Mesenchymal stem cell (in vitro differentiated cells and primary cell): Measurements from ENCODE around the gene SARS1.

Experiments used
- DNase-seq: peaks from one replicate; pipeline ENCODE4 v3.0.0-alpha.2; 2013
- H2AFZ ChIP-seq: one replicate; pipeline ENCODE4 v1.6.1; 2013; ENCODE audit warnings: low read depth, mild to moderate bottlenecking, control low read depth, inconsistent platforms, low read length, moderate library complexity
- H2AK5ac ChIP-seq: 2 replicates; pipeline ENCODE4 v1.6.1; 2013; ENCODE audit warnings: low read length, moderate library complexity, mild to moderate bottlenecking, inconsistent platforms; ENCODE audit not compliant: severe bottlenecking
- H2BK120ac ChIP-seq: one replicate; pipeline ENCODE4 v1.6.1; 2013; ENCODE audit warnings: low read depth, mild to moderate bottlenecking, inconsistent platforms, low read length, moderate library complexity
- H2BK12ac ChIP-seq, 2 experiments: one replicate each; pipeline ENCODE4 v1.6.1; 2013; ENCODE audit warnings: inconsistent platforms in 2 of 2, low read length in 2 of 2, mild to moderate bottlenecking in 2 of 2, moderate library complexity in 2 of 2, control low read depth in 1 of 2
- H2BK15ac ChIP-seq: one replicate; pipeline ENCODE4 v1.6.1; 2013; ENCODE audit warnings: mild to moderate bottlenecking, low read depth, inconsistent platforms; ENCODE audit not compliant: poor library complexity, severe bottlenecking
- H2BK5ac ChIP-seq: 2 replicates; pipeline ENCODE4 v1.6.1; 2013; ENCODE audit warnings: low read depth, mild to moderate bottlenecking, low read length, control low read depth, inconsistent platforms; ENCODE audit not compliant: poor library complexity, severe bottlenecking
- H3K14ac ChIP-seq, 2 experiments: one replicate each; pipeline ENCODE4 v1.6.1; 2013; ENCODE audit warnings: inconsistent platforms in 2 of 2, low read length in 2 of 2, control low read depth in 1 of 2, mild to moderate bottlenecking in 1 of 2, moderate library complexity in 1 of 2
- H3K18ac ChIP-seq, 2 experiments: one replicate each; pipeline ENCODE4 v1.6.1; 2013; ENCODE audit warnings: inconsistent platforms in 2 of 2, low read length in 2 of 2, control low read depth in 1 of 2, low read depth in 1 of 2, mild to moderate bottlenecking in 1 of 2
- H3K23ac ChIP-seq, 2 experiments: one replicate each; pipeline ENCODE4 v1.6.1; 2013; ENCODE audit warnings: inconsistent platforms in 2 of 2, low read length in 2 of 2, mild to moderate bottlenecking in 2 of 2, moderate library complexity in 2 of 2, control low read depth in 1 of 2
- H3K27ac ChIP-seq: 2 replicates; pipeline ENCODE4 v1.5.1; 2013; ENCODE audit warnings: mild to moderate bottlenecking, moderate library complexity, low read length, control low read depth, inconsistent platforms; ENCODE audit not compliant: poor library complexity, severe bottlenecking
- H3K27me3 ChIP-seq, 2 experiments: 2 replicates each; pipeline versions ENCODE4 v1.6.1 to v1.7.0; 2013; ENCODE audit warnings: low read length in 2 of 2, mild to moderate bottlenecking in 2 of 2, moderate library complexity in 2 of 2, control low read depth in 1 of 2, inconsistent platforms in 1 of 2; ENCODE audit not compliant: control insufficient read depth in 1 of 2, insufficient read depth in 1 of 2
- H3K36me3 ChIP-seq, 2 experiments: 2 replicates each; pipeline versions ENCODE4 v1.6.1 to v1.7.0; 2013; ENCODE audit warnings: low read length in 2 of 2, control low read depth in 1 of 2, inconsistent platforms in 1 of 2, low read depth in 1 of 2, mild to moderate bottlenecking in 1 of 2; ENCODE audit not compliant: insufficient read depth in 2 of 2, control insufficient read depth in 1 of 2
- H3K4ac ChIP-seq, 2 experiments: one replicate each; pipeline ENCODE4 v1.6.1; 2013; ENCODE audit warnings: inconsistent platforms in 2 of 2, low read length in 2 of 2, mild to moderate bottlenecking in 2 of 2, moderate library complexity in 2 of 2, control low read depth in 1 of 2, low read depth in 1 of 2
- H3K4me1 ChIP-seq: 2 replicates; pipeline ENCODE4 v1.6.1; 2013; ENCODE audit warnings: low read depth, low read length, control low read depth; ENCODE audit not compliant: control insufficient read depth, insufficient read depth
- H3K4me2 ChIP-seq: 2 replicates; pipeline ENCODE4 v1.6.1; 2013; ENCODE audit warnings: low read length, mild to moderate bottlenecking, inconsistent platforms; ENCODE audit not compliant: poor library complexity, severe bottlenecking
- H3K4me3 ChIP-seq, 2 experiments: 2 replicates each; pipeline versions ENCODE4 v1.5.1 to v1.7.0; 2013; ENCODE audit warnings: low read length in 2 of 2, mild to moderate bottlenecking in 2 of 2, control low read depth in 1 of 2, low read depth in 1 of 2; ENCODE audit not compliant: insufficient read depth in 1 of 2
- H3K79me1 ChIP-seq: replicated peaks from 2 replicates; pipeline ENCODE4 v1.6.1; 2013; ENCODE audit warnings: mild to moderate bottlenecking, control low read depth, low read length, inconsistent platforms; ENCODE audit not compliant: poor library complexity, severe bottlenecking
- H3K9ac ChIP-seq: 2 replicates; pipeline ENCODE4 v1.7.0; 2013; ENCODE audit warnings: mild to moderate bottlenecking, low read length, moderate library complexity
- H3K9me3 ChIP-seq: 2 replicates; pipeline ENCODE4 v1.7.0; 2013; ENCODE audit warnings: mild to moderate bottlenecking, low read length; ENCODE audit not compliant: control insufficient read depth
- H4K8ac ChIP-seq: one replicate; pipeline ENCODE4 v1.6.1; 2013; ENCODE audit warnings: inconsistent platforms, mild to moderate bottlenecking, low read length, moderate library complexity
- H4K91ac ChIP-seq: one replicate; pipeline ENCODE4 v1.6.1; 2013; ENCODE audit warnings: mild to moderate bottlenecking, low read length, inconsistent platforms
- WGBS: methylation state at CpG from one replicate; pipeline ENCODE4 v1.1.7; 2013; ENCODE audit warnings: mixed read lengths; 5-methylcytosine and 5-hydroxymethylcytosine counted together

Gene SARS1

GRCh38 chr1:109235137-109235536 lies 21.4 kb downstream of the SARS1 start:
- H3K9ac ChIP-seq: no peak overlapping the region
- no peak overlapping the region for H3K4me3 ChIP-seq
- no peak overlapping the region for H3K23ac ChIP-seq
- H3K4me2 ChIP-seq: no peak overlapping the region
- no peak overlapping the region for H3K4ac ChIP-seq
- no peak overlapping the region for H2BK5ac ChIP-seq
- DNase-seq: no peak
- no peak overlapping the region for H2AK5ac ChIP-seq
- H3K14ac ChIP-seq: no peak overlapping the region
- no peak overlapping the region for H4K8ac ChIP-seq
- H2BK120ac ChIP-seq: no peak overlapping the region
- H3K4me1 ChIP-seq: peaks cover 4% of the 10 kb centered on the region
- H2BK12ac ChIP-seq: no peak overlapping the region
- peaks cover 6% of the 10 kb centered on the region for H3K79me1 ChIP-seq
- H2BK15ac ChIP-seq: no peak overlapping the region
- H3K9me3 ChIP-seq: no peaks in the 10 kb centered on the region
- peaks cover 67 to 92% of the 10 kb centered on the region in 2 experiments for H3K36me3 ChIP-seq
- no peak overlapping the region for H4K91ac ChIP-seq
- 96% methylated on average over 7 of the region's 7 CpGs for WGBS
- no peaks in the 10 kb centered on the region for H3K27me3 ChIP-seq
- no peak overlapping the region for H2AFZ ChIP-seq
- H3K18ac ChIP-seq: no peak overlapping the region
- H3K27ac ChIP-seq: no peak overlapping the region

GRCh38 chr1:109237512-109237911 lies 23.8 kb downstream of the SARS1 start:
- H3K27ac ChIP-seq: no peak overlapping the region
- H2BK120ac ChIP-seq: no peak overlapping the region
- H3K4me3 ChIP-seq: no peak overlapping the region
- H3K23ac ChIP-seq: no peak overlapping the region
- DNase-seq: no peak
- H2BK5ac ChIP-seq: no peak overlapping the region
- H3K9ac ChIP-seq: no peak overlapping the region
- no peak overlapping the region for H2BK12ac ChIP-seq
- H3K4me2 ChIP-seq: no peak overlapping the region
- WGBS: 94% methylated on average over 3 of the region's 3 CpGs
- H3K14ac ChIP-seq: no peak overlapping the region
- H2AK5ac ChIP-seq: no peak overlapping the region
- peaks cover 5% of the 10 kb centered on the region for H3K79me1 ChIP-seq
- no peaks in the 10 kb centered on the region for H3K9me3 ChIP-seq
- H4K8ac ChIP-seq: no peak overlapping the region
- no peak overlapping the region for H3K4ac ChIP-seq
- no peak overlapping the region for H4K91ac ChIP-seq
- H2BK15ac ChIP-seq: no peak overlapping the region
- H3K27me3 ChIP-seq: peaks cover 4 to 9% of the 10 kb centered on the region in 2 experiments
- no peak overlapping the region for H2AFZ ChIP-seq
- peaks cover 16% of the 10 kb centered on the region for H3K4me1 ChIP-seq
- H3K18ac ChIP-seq: no peak overlapping the region
- H3K36me3 ChIP-seq: peaks cover 55 to 69% of the 10 kb centered on the region in 2 experiments

- Histone ChIP-seq H2BK12ac (no peak overlapping the region), H3K23ac (no peak overlapping the region), H3K4me2 (no peak overlapping the region), H3K18ac (no peak overlapping the region), H2BK120ac (no peak overlapping the region), H2AFZ (no peak overlapping the region), H3K9ac (no peak overlapping the region), H3K14ac (no peak overlapping the region), H3K27ac (no peak overlapping the region), H2AK5ac (no peak overlapping the region), H3K4me1 (peaks cover 16% of the 10 kb centered on the region), H3K36me3 (peaks cover 53 to 60% of the 10 kb centered on the region in 2 experiments), H2BK5ac (no peak overlapping the region), H4K8ac (no peak overlapping the region), H2BK15ac (no peak overlapping the region), H3K4me3 (no peak overlapping the region), H3K27me3 (peaks cover 8 to 10% of the 10 kb centered on the region in 2 experiments), H3K9me3 (no peaks in the 10 kb centered on the region), H3K4ac (no peak overlapping the region), H4K91ac (no peak overlapping the region), H3K79me1 (peaks cover 5% of the 10 kb centered on the region)
- no peak for DNase-seq
- WGBS: 94% methylated on average over 1 of the region's 2 CpGs
Measured at GRCh38 chr1:109238382-109238781, 24.7 kb downstream of the SARS1 start.

GRCh38 chr1:109239047-109239408 lies 25.3 kb downstream of the SARS1 start:
- Histone ChIP-seq H3K4me1 (peaks cover 16% of the 10 kb centered on the region), H2AK5ac (no peak overlapping the region), H4K91ac (no peak overlapping the region), H2BK12ac (no peak overlapping the region), H3K23ac (no peak overlapping the region), H3K36me3 (peaks cover 50 to 59% of the 10 kb centered on the region in 2 experiments), H3K14ac (no peak overlapping the region), H3K27ac (no peak overlapping the region), H3K9me3 (no peaks in the 10 kb centered on the region), H3K9ac (no peak overlapping the region), H3K18ac (no peak overlapping the region), H3K4me2 (no peak overlapping the region), H3K27me3 (peaks cover 9 to 10% of the 10 kb centered on the region in 2 experiments), H2BK120ac (no peak overlapping the region), H4K8ac (no peak overlapping the region), H2AFZ (no peak overlapping the region), H3K4me3 (no peak overlapping the region), H2BK5ac (no peak overlapping the region), H3K79me1 (peaks cover 5% of the 10 kb centered on the region), H3K4ac (no peak overlapping the region), H2BK15ac (no peak overlapping the region)
- no peak for DNase-seq
- 69% methylated on average over 5 of the region's 5 CpGs for WGBS
